CD8-positive, alpha-beta memory T cell (primary cell): Measurements from ENCODE around the gene LCE1F. TPM values are rescaled to one million over a fixed set of nuclear protein-coding genes. Genes with fewer than 3 reads are reported as not detected.

Experiments used
- CTCF ChIA-PET: fragments of 350-600 bp; sonication (Branson Sonifier 250); formaldehyde crosslinking; loops from one replicate; lab custom pipeline; 2021; ENCODE audit warnings: antibody characterized with exemption; lab: Charles Lee
- POLR2A ChIA-PET: fragments of 350-600 bp; sonication (Branson Sonifier 250); formaldehyde crosslinking; loops from one replicate; lab custom pipeline; 2021; ENCODE audit warnings: antibody characterized with exemption; lab: Charles Lee
- DNase-seq, 5 donors: peaks; one replicate each; pipeline versions ENCODE4 v3.0.0 to v3.0.0-alpha.2; 2020 to 2022; ENCODE audit warnings: mixed read lengths in 1 of 5
- H3K27ac ChIP-seq: one replicate; pipeline ENCODE4 v1.7.0; 2013; ENCODE audit warnings: low read depth, mild to moderate bottlenecking, low read length, moderate library complexity
- H3K27me3 ChIP-seq: 2 replicates; pipeline ENCODE4 v1.7.0; 2013; ENCODE audit warnings: low read length, mild to moderate bottlenecking; ENCODE audit not compliant: insufficient read depth, poor library complexity, severe bottlenecking
- H3K36me3 ChIP-seq: 2 replicates; pipeline ENCODE4 v1.7.0; 2013; ENCODE audit warnings: mild to moderate bottlenecking, low read length, moderate library complexity; ENCODE audit not compliant: insufficient read depth
- H3K4me1 ChIP-seq: 2 replicates; pipeline ENCODE4 v1.7.0; 2013; ENCODE audit warnings: mild to moderate bottlenecking, low read length, moderate library complexity; ENCODE audit not compliant: insufficient read depth
- H3K4me3 ChIP-seq: 2 replicates; pipeline ENCODE4 v1.7.0; 2013; ENCODE audit warnings: mild to moderate bottlenecking, low read length
- H3K9me3 ChIP-seq: 2 replicates; pipeline ENCODE4 v1.7.0; 2013; ENCODE audit warnings: mild to moderate bottlenecking, low read length
- H3K27ac Mint-ChIP-seq, 8 donors: one replicate each; pipeline ENCODE4 v1.8.0; 2020 to 2021; ENCODE audit warnings: mixed read lengths in 8 of 8, mild to moderate bottlenecking in 6 of 8, inconsistent platforms in 3 of 8, moderate library complexity in 3 of 8
- H3K27me3 Mint-ChIP-seq, 2 donors: one replicate each; pipeline ENCODE4 v1.8.0; 2020 to 2021; ENCODE audit warnings: mixed read lengths in 2 of 2, mild to moderate bottlenecking in 1 of 2, moderate library complexity in 1 of 2
- H3K36me3 Mint-ChIP-seq, 3 donors: one replicate each; pipeline ENCODE4 v1.8.0; 2020 to 2021; ENCODE audit warnings: mixed read lengths in 3 of 3, inconsistent platforms in 1 of 3, mild to moderate bottlenecking in 1 of 3
- H3K4me1 Mint-ChIP-seq, 3 donors: one replicate each; pipeline ENCODE4 v1.8.0; 2020 to 2021; ENCODE audit warnings: mixed read lengths in 3 of 3, inconsistent platforms in 1 of 3, mild to moderate bottlenecking in 1 of 3
- H3K4me3 Mint-ChIP-seq, 7 donors: one replicate each; pipeline ENCODE4 v1.8.0; 2020 to 2021; ENCODE audit warnings: mixed read lengths in 7 of 7, mild to moderate bottlenecking in 6 of 7, moderate library complexity in 4 of 7, inconsistent platforms in 2 of 7
- H3K9me3 Mint-ChIP-seq, 5 donors: one replicate each; pipeline ENCODE4 v1.8.0; 2020 to 2022; ENCODE audit warnings: mixed read lengths in 5 of 5, mild to moderate bottlenecking in 3 of 5, moderate library complexity in 2 of 5, inconsistent platforms in 1 of 5
- polyA plus RNA-seq: library from polyadenylated mRNA; unstranded; fragments of 300-500 nt; fragmentation: Illumina TruSeq; gene quantifications from one replicate; pipeline ENCODE4 v1.2.3, GENCODE V29; 2021
- total RNA-seq, 2 experiments: library from RNA; stranded (reverse); gene quantifications; one replicate each; pipeline ENCODE4 v1.2.3, GENCODE V29; 2021

The LCE1F gene
- total and polyA plus RNA-seq, 3 experiments from 2014 or later, result not detected

- no peak for DNase-seq
- Histone ChIP-seq H3K27ac (no peak overlapping the region), H3K9me3 (no peaks in the 10 kb centered on the region), H3K4me1 (no peaks in the 10 kb centered on the region), H3K27me3 (peaks cover 5% of the 10 kb centered on the region), H3K36me3 (no peaks in the 10 kb centered on the region), H3K4me3 (no peak overlapping the region)
- Mint-ChIP-seq H3K27ac (no peak overlapping the region), H3K36me3 (no peaks in the 10 kb centered on the region), H3K4me3 (no peak overlapping the region), H3K9me3 (no peaks in the 10 kb centered on the region), H3K4me1 (no peaks in the 10 kb centered on the region), H3K27me3 (peaks cover 17 to 65% of the 10 kb centered on the region in 2 donors)
- POLR2A ChIA-PET, result no interaction called here
- CTCF ChIA-PET, result no interaction called here
These were observed 8.2 kb downstream of the LCE1F start for GRCh38 chr1:152783095-152783494.

- Histone ChIP-seq H3K27me3 (peaks cover 5% of the 10 kb centered on the region), H3K4me1 (no peaks in the 10 kb centered on the region), H3K27ac (no peak within 1 kb of the TSS), H3K36me3 (no peaks in the 10 kb centered on the region), H3K4me3 (no peak within 1 kb of the TSS), H3K9me3 (no peaks in the 10 kb centered on the region)
- Mint-ChIP-seq H3K4me3 (no peak within 1 kb of the TSS), H3K27me3 (peaks cover 16 to 49% of the 10 kb centered on the region in 2 donors), H3K36me3 (no peaks in the 10 kb centered on the region), H3K27ac (no peak within 1 kb of the TSS), H3K4me1 (no peaks in the 10 kb centered on the region), H3K9me3 (no peaks in the 10 kb centered on the region)
- no peak for DNase-seq
- ChIA-PET POLR2A (no interaction called here), CTCF (no interaction called here)
These were observed 11.1 kb downstream of the LCE1F start, which contains the start of gene LCE1E for GRCh38 chr1:152786077-152786476. LCE1E (plus strand) TSS chr1:152786257; CDS start chr1:152787300, 1,043 bp downstream.

- Mint-ChIP-seq H3K36me3 (no peaks in the 10 kb centered on the region), H3K4me1 (no peaks in the 10 kb centered on the region), H3K27ac (no peak overlapping the region), H3K9me3 (no peaks in the 10 kb centered on the region), H3K4me3 (no peak overlapping the region), H3K27me3 (peaks cover 4 to 11% of the 10 kb centered on the region in 2 donors)
- CTCF ChIA-PET, result no interaction called here
- DNase-seq, result no peak
- Histone ChIP-seq H3K4me1 (no peaks in the 10 kb centered on the region), H3K36me3 (no peaks in the 10 kb centered on the region), H3K9me3 (no peaks in the 10 kb centered on the region), H3K27me3 (no peaks in the 10 kb centered on the region), H3K4me3 (no peak overlapping the region), H3K27ac (no peak overlapping the region)
- POLR2A ChIA-PET, result no interaction called here
These were observed 20.7 kb downstream of the LCE1F start for GRCh38 chr1:152795686-152796085.

DNA sequence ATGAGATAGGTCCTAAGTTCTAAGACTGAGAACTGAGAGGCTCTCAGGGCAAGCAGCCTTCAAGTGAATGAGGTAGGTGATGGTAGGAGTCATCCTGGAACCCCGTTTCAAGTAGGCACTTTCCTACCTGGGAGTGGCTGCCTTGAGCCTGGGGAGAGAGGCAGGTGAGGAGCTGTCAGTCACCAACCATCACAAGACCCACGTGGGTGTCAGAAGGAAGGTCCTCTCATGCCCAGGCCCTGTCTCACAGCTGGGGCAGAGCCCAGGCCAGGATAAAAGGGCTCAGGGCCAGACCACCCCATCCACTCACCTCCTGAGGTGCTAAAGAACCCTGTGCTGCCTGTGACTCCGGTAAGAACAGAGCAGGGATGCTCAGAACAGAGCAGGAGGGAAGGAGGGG is 21.5 kb downstream of the LCE1F start, which contains the start of gene LCE1D:
LCE1D (plus strand) TSS at position 301 of the 400 bp plus-strand sequence. CDS start 1,074 bp downstream, outside the sequence.
- H3K4me3 ChIP-seq, result no peak within 1 kb of the TSS
- H3K9me3 Mint-ChIP-seq, result no peaks in the 10 kb centered on the region
- no peaks in the 10 kb centered on the region for H3K4me1 ChIP-seq
- H3K27ac ChIP-seq, result no peak within 1 kb of the TSS
- no peaks in the 10 kb centered on the region for H3K9me3 ChIP-seq
- H3K4me1 Mint-ChIP-seq, result no peaks in the 10 kb centered on the region
- peaks cover 4 to 12% of the 10 kb centered on the region in 2 donors for H3K27me3 Mint-ChIP-seq
- DNase-seq, result no peak
- ChIA-PET CTCF (no interaction called here), POLR2A (no interaction called here)
- H3K36me3 ChIP-seq, result no peaks in the 10 kb centered on the region
- peak within 1 kb of the TSS in 1 of 8 donors; percentile 63 for H3K27ac Mint-ChIP-seq
- H3K27me3 ChIP-seq, result no peaks in the 10 kb centered on the region
- no peaks in the 10 kb centered on the region for H3K36me3 Mint-ChIP-seq
- H3K4me3 Mint-ChIP-seq, result no peak within 1 kb of the TSS

DNA sequence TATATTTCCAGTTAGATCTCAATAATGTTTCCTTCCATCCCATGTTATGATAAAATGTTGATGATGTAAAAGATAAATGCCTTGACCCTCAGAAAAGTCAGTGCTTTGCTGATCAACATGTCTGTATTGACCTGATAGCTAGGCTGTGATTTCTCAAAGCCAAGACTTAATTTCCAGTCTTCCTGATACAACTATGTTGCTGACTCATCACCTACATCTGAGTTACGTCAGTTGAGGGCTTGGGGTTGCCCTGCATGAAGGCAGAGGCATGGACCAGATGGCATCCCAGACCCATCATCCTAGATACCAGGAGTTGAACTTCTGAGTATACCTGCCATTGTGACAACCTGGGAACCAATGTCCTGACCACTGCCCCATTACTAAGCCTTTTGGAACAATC is 26.4 kb downstream of the LCE1F start:
- Mint-ChIP-seq H3K4me3 (no peak overlapping the region), H3K36me3 (no peaks in the 10 kb centered on the region), H3K27ac (no peak overlapping the region), H3K9me3 (no peaks in the 10 kb centered on the region), H3K27me3 (peaks cover 4 to 37% of the 10 kb centered on the region in 2 donors), H3K4me1 (no peaks in the 10 kb centered on the region)
- H3K36me3 ChIP-seq, result no peaks in the 10 kb centered on the region
- no peak overlapping the region for H3K27ac ChIP-seq
- ChIA-PET POLR2A (no interaction called here), CTCF (no interaction called here)
- H3K4me1 ChIP-seq, result no peaks in the 10 kb centered on the region
- no peak for DNase-seq
- H3K9me3 ChIP-seq, result no peaks in the 10 kb centered on the region
- H3K27me3 ChIP-seq, result no peaks in the 10 kb centered on the region
- no peak overlapping the region for H3K4me3 ChIP-seq

DNA sequence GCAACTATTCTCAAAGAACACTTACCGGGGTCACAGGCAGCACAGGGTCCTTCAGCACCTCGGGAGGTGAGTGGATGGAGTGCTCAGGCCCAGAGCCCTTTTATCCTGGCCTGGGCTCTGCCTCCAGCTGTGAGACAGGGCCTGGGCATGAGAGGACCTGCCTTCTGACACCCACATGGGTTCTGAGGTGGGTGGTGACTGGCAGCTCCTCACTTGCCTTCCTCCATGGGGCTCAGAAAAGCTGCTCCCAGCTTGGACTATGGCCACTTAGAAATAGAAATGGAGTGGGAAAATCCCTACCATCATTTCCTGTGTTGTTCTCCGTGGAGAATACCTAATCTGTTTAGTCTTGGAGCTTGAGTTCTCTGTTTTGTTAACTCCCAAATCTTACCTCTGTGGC is 31.6 kb downstream of the LCE1F start, which contains the start of gene LCE1C:
LCE1C (minus strand) TSS at position 76 of the 400 bp plus-strand sequence. CDS start 1,173 bp downstream, outside the sequence.
- no peak within 1 kb of the TSS for H3K4me3 Mint-ChIP-seq
- H3K27ac Mint-ChIP-seq, result no peak within 1 kb of the TSS
- ChIA-PET CTCF (no interaction called here), POLR2A (no interaction called here)
- peaks cover 0 to 38% of the 10 kb centered on the region in 2 donors for H3K27me3 Mint-ChIP-seq
- H3K9me3 Mint-ChIP-seq, result peaks cover 0 to 2% (median 0%) of the 10 kb centered on the region in 5 donors
- no peaks in the 10 kb centered on the region for H3K36me3 Mint-ChIP-seq
- no peak within 1 kb of the TSS for H3K27ac ChIP-seq
- H3K4me1 Mint-ChIP-seq, result no peaks in the 10 kb centered on the region
- no peak within 1 kb of the TSS for H3K4me3 ChIP-seq
- H3K4me1 ChIP-seq, result no peaks in the 10 kb centered on the region
- H3K9me3 ChIP-seq, result no peaks in the 10 kb centered on the region
- DNase-seq, result no peak
- H3K36me3 ChIP-seq, result no peaks in the 10 kb centered on the region
- H3K27me3 ChIP-seq, result no peaks in the 10 kb centered on the region

- H3K4me1 Mint-ChIP-seq, result no peaks in the 10 kb centered on the region
- no peak overlapping the region for H3K27ac ChIP-seq
- H3K4me3 ChIP-seq, result no peak overlapping the region
- H3K27ac Mint-ChIP-seq, result no peak overlapping the region
- no peaks in the 10 kb centered on the region for H3K9me3 ChIP-seq
- H3K9me3 Mint-ChIP-seq, result peaks cover 0 to 2% (median 0%) of the 10 kb centered on the region in 5 donors
- CTCF ChIA-PET, result no interaction called here
- no peaks in the 10 kb centered on the region for H3K36me3 Mint-ChIP-seq
- no peaks in the 10 kb centered on the region for H3K36me3 ChIP-seq
- H3K27me3 Mint-ChIP-seq, result peaks cover 2 to 32% of the 10 kb centered on the region in 2 donors
- no peaks in the 10 kb centered on the region for H3K4me1 ChIP-seq
- POLR2A ChIA-PET, result no interaction called here
- no peak overlapping the region for H3K4me3 Mint-ChIP-seq
- no peaks in the 10 kb centered on the region for H3K27me3 ChIP-seq
- no peak for DNase-seq
These were observed 36.1 kb downstream of the LCE1F start for GRCh38 chr1:152811050-152811449.

DNA sequence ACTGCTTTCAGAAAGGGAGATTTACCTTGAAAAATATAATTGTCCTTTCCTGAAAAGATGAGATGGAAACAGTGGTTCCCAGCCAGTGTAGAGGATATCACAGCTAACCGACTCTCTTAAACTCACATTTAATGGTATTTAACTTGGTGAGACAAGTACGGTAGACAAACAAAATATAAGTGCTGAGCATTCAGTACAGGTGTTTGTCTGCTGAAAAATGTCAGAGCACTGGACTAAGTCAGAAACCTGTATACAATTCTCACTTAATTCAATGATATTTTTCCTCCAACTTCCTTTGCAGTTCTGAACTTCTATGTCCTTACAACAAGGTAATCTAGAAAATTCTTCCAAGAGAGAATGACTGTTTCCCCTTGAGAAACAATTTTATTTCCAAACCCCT is 36.7 kb downstream of the LCE1F start, which contains the start of gene LCE1B:
LCE1B (plus strand) TSS at position 301 of the 400 bp plus-strand sequence. CDS start 476 bp downstream, outside the sequence.
- H3K4me3 Mint-ChIP-seq, result no peak within 1 kb of the TSS
- H3K9me3 ChIP-seq, result no peaks in the 10 kb centered on the region
- no peaks in the 10 kb centered on the region for H3K36me3 Mint-ChIP-seq
- no peaks in the 10 kb centered on the region for H3K36me3 ChIP-seq
- H3K27me3 Mint-ChIP-seq, result peaks cover 2 to 30% of the 10 kb centered on the region in 2 donors
- H3K27me3 ChIP-seq, result no peaks in the 10 kb centered on the region
- H3K4me1 Mint-ChIP-seq, result no peaks in the 10 kb centered on the region
- no peak within 1 kb of the TSS for H3K4me3 ChIP-seq
- H3K27ac Mint-ChIP-seq, result no peak within 1 kb of the TSS
- POLR2A ChIA-PET, result no interaction called here
- DNase-seq, result no peak
- CTCF ChIA-PET, result no interaction called here
- H3K27ac ChIP-seq, result no peak within 1 kb of the TSS
- H3K9me3 Mint-ChIP-seq, result peaks cover 0 to 2% (median 0%) of the 10 kb centered on the region in 5 donors
- no peaks in the 10 kb centered on the region for H3K4me1 ChIP-seq
